A204.1 (cell line): ENCODE measurements around the gene TRIM9.

Experiments
- FAIRE-seq: peaks from 2 replicates; lab custom pipeline; 2012; peaks lifted over from hg19 to GRCh38; lab: Jason Lieb, UNC

Gene TRIM9

GRCh38 chr14:51094901-51095853 lies at the start of gene TRIM9:
Gene TRIM9, minus strand, starts transcription at chr14:51095105. Its CDS starts 166 bp downstream, at chr14:51094939.
- no peak for FAIRE-seq

GRCh38 chr14:51140856-51141255 lies 46.0 kb upstream of the TRIM9 start:
- no peak for FAIRE-seq

GRCh38 chr14:51140338-51140737 lies 45.4 kb upstream of the TRIM9 start:
- FAIRE-seq, result no peak

GRCh38 chr14:51139121-51139681 lies 44.3 kb upstream of the TRIM9 start:
- no peak for FAIRE-seq

- FAIRE-seq, result no peak
Observed at GRCh38 chr14:51138404-51139103, 43.6 kb upstream of the TRIM9 start.

GRCh38 chr14:51131516-51131915 lies 36.6 kb upstream of the TRIM9 start:
- FAIRE-seq, result no peak

GRCh38 chr14:51129130-51129529 lies 34.2 kb upstream of the TRIM9 start:
- no peak for FAIRE-seq

GRCh38 chr14:51124029-51124428 lies 29.1 kb upstream of the TRIM9 start:
- FAIRE-seq, result no peak

- no peak for FAIRE-seq
Observed at GRCh38 chr14:51121096-51121495, 26.2 kb upstream of the TRIM9 start.

- no peak for FAIRE-seq
Observed at GRCh38 chr14:51119411-51120051, 24.6 kb upstream of the TRIM9 start.

- no peak for FAIRE-seq
Observed at GRCh38 chr14:51118993-51119392, 24.1 kb upstream of the TRIM9 start.

- no peak for FAIRE-seq
Observed at GRCh38 chr14:51117593-51117992, 22.7 kb upstream of the TRIM9 start.

- FAIRE-seq, result no peak
Observed at GRCh38 chr14:51116682-51117081, 21.8 kb upstream of the TRIM9 start.

- FAIRE-seq, result no peak
Observed at GRCh38 chr14:51109651-51110050, 14.7 kb upstream of the TRIM9 start.

GRCh38 chr14:51107801-51108200 lies 12.9 kb upstream of the TRIM9 start:
- no peak for FAIRE-seq

- FAIRE-seq, result no peak
Observed at GRCh38 chr14:51104467-51104866, 9.6 kb upstream of the TRIM9 start.

- no peak for FAIRE-seq
Observed at GRCh38 chr14:51097287-51097686, 2.4 kb upstream of the TRIM9 start.

GRCh38 chr14:51096870-51097269 lies 2.0 kb upstream of the TRIM9 start:
- FAIRE-seq, result no peak

- no peak for FAIRE-seq
Observed at GRCh38 chr14:51095854-51096823, 1.2 kb upstream of the TRIM9 start.

- FAIRE-seq, result no peak
Observed at GRCh38 chr14:51094282-51094821, 553 bp downstream of the TRIM9 start.
